ENCODE data around the gene SPOCD1.
A peak's percentile ranks its signal among the peaks of the same experiment; 100 is the strongest.

SPOCD1 gene

GRCh38 chr1:31798433-31799195 lies 17.2 kb downstream of the SPOCD1 start:
- no peaks in the 10 kb centered on the region for H3K9me3 ChIP-seq (ENCODE audit: control insufficient read depth, insufficient read depth, low read depth, low read length)
- H3K4me3 ChIP-seq (ENCODE audit: low read depth, low read length): no peak overlapping the region
- no peaks in the 10 kb centered on the region for H3K4me1 ChIP-seq (ENCODE audit: control insufficient read depth, insufficient read depth, low read length)
- H3K27ac ChIP-seq (ENCODE audit: extremely low read depth, low read depth, low read length): no peak overlapping the region
- H3K36me3 ChIP-seq (ENCODE audit: control insufficient read depth in 2 of 2, insufficient read depth in 1 of 2, low read length in 2 of 2): no peaks in the 10 kb centered on the region
- ChIA-PET CTCF (interaction anchor here (0.5 to 3.0 kb wide), 6 partner anchors 9 to 997 kb away, joined by 3 to 14 read pairs (median 3); no protein-coding TSS in a partner anchor), POLR2A (interaction anchor here (1.3 kb wide), 1 partner anchor 157 kb away, joined by 3 read pairs; no protein-coding TSS in a partner anchor)
- TF ChIP-seq TCF7L2 (IDR thresholded peaks at IDR 0.05; ENCODE audit: borderline replicate concordance, low read depth, low read length) (no peak), ZNF48 (tag by site-specific recombination; IDR thresholded peaks at IDR 0.05) (no peak), ZNF112 (tag by site-specific recombination; IDR thresholded peaks at IDR 0.05) (no peak), ZNF366 (tag by site-specific recombination; conservative IDR thresholded peaks at IDR 0.05) (0 out of 2 replicates have a peak, but pooled peaks have one; percentile 17), ZNF610 (tag by site-specific recombination; IDR thresholded peaks at IDR 0.05; ENCODE audit: borderline replicate concordance) (no peak), MEIS1 (CRISPR knock-in tag; IDR thresholded peaks at IDR 0.05; ENCODE audit: borderline replicate concordance) (no peak), ZNF776 (tag by site-specific recombination; IDR thresholded peaks at IDR 0.05; ENCODE audit: borderline replicate concordance) (no peak), SALL2 (tag by site-specific recombination; IDR thresholded peaks at IDR 0.05; ENCODE audit: borderline replicate concordance) (no peak), KLF1 (tag by site-specific recombination; IDR thresholded peaks at IDR 0.05) (no peak), ZNF391 (tag by site-specific recombination; IDR thresholded peaks at IDR 0.05; ENCODE audit: borderline replicate concordance, low read depth) (no peak), SCRT1 (tag by site-specific recombination; IDR thresholded peaks at IDR 0.05; ENCODE audit: borderline replicate concordance) (no peak), ZNF311 (tag by site-specific recombination; IDR thresholded peaks at IDR 0.05; ENCODE audit: borderline replicate concordance) (no peak), ZNF837 (tag by site-specific recombination; IDR thresholded peaks at IDR 0.05) (no peak), ZBTB49 (tag by site-specific recombination; IDR thresholded peaks at IDR 0.05; ENCODE audit: low read depth) (no peak), ZNF2 (tag by site-specific recombination; IDR thresholded peaks at IDR 0.05) (no peak), ZNF558 (tag by site-specific recombination; IDR thresholded peaks at IDR 0.05) (no peak), ZNF548 (tag by site-specific recombination; IDR thresholded peaks at IDR 0.05) (no peak), REPIN1 (tag by site-specific recombination; IDR thresholded peaks at IDR 0.05; ENCODE audit: low read depth) (no peak), ZNF571 (tag by site-specific recombination; IDR thresholded peaks at IDR 0.05) (no peak), ZNF791 (tag by site-specific recombination; IDR thresholded peaks at IDR 0.05) (no peak), ZNF221 (tag by site-specific recombination; IDR thresholded peaks at IDR 0.05; ENCODE audit: borderline replicate concordance) (no peak), ZNF324 (tag by site-specific recombination; IDR thresholded peaks at IDR 0.05) (no peak), TRIM28 (IDR thresholded peaks at IDR 0.05; ENCODE audit: borderline replicate concordance, low read length) (no peak), EGR2 (tag by site-specific recombination; IDR thresholded peaks at IDR 0.05; ENCODE audit: low read depth) (peak; percentile 85), KLF8 (tag by site-specific recombination; IDR thresholded peaks at IDR 0.05) (no peak)
- TF ChIP-seq, protein P1, sequence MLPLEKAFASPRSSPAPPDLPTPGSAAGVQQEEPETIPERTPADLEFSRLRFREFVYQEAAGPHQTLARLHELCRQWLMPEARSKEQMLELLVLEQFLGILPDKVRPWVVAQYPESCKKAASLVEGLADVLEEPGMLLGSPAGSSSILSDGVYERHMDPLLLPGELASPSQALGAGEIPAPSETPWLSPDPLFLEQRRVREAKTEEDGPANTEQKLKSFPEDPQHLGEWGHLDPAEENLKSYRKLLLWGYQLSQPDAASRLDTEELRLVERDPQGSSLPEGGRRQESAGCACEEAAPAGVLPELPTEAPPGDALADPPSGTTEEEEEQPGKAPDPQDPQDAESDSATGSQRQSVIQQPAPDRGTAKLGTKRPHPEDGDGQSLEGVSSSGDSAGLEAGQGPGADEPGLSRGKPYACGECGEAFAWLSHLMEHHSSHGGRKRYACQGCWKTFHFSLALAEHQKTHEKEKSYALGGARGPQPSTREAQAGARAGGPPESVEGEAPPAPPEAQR (tag by site-specific recombination; IDR thresholded peaks at IDR 0.05): no peak
- TF ChIP-seq, protein P2, sequence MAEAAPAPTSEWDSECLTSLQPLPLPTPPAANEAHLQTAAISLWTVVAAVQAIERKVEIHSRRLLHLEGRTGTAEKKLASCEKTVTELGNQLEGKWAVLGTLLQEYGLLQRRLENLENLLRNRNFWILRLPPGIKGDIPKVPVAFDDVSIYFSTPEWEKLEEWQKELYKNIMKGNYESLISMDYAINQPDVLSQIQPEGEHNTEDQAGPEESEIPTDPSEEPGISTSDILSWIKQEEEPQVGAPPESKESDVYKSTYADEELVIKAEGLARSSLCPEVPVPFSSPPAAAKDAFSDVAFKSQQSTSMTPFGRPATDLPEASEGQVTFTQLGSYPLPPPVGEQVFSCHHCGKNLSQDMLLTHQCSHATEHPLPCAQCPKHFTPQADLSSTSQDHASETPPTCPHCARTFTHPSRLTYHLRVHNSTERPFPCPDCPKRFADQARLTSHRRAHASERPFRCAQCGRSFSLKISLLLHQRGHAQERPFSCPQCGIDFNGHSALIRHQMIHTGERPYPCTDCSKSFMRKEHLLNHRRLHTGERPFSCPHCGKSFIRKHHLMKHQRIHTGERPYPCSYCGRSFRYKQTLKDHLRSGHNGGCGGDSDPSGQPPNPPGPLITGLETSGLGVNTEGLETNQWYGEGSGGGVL (tag by site-specific recombination; IDR thresholded peaks at IDR 0.05): peak; percentile 69
- TF ChIP-seq, protein P3, sequence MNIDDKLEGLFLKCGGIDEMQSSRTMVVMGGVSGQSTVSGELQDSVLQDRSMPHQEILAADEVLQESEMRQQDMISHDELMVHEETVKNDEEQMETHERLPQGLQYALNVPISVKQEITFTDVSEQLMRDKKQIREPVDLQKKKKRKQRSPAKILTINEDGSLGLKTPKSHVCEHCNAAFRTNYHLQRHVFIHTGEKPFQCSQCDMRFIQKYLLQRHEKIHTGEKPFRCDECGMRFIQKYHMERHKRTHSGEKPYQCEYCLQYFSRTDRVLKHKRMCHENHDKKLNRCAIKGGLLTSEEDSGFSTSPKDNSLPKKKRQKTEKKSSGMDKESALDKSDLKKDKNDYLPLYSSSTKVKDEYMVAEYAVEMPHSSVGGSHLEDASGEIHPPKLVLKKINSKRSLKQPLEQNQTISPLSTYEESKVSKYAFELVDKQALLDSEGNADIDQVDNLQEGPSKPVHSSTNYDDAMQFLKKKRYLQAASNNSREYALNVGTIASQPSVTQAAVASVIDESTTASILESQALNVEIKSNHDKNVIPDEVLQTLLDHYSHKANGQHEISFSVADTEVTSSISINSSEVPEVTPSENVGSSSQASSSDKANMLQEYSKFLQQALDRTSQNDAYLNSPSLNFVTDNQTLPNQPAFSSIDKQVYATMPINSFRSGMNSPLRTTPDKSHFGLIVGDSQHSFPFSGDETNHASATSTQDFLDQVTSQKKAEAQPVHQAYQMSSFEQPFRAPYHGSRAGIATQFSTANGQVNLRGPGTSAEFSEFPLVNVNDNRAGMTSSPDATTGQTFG (tag by site-specific recombination; IDR thresholded peaks at IDR 0.05; ENCODE audit: borderline replicate concordance): no peak
- TF ChIP-seq, protein P4, sequence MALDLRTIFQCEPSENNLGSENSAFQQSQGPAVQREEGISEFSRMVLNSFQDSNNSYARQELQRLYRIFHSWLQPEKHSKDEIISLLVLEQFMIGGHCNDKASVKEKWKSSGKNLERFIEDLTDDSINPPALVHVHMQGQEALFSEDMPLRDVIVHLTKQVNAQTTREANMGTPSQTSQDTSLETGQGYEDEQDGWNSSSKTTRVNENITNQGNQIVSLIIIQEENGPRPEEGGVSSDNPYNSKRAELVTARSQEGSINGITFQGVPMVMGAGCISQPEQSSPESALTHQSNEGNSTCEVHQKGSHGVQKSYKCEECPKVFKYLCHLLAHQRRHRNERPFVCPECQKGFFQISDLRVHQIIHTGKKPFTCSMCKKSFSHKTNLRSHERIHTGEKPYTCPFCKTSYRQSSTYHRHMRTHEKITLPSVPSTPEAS (tag by site-specific recombination; IDR thresholded peaks at IDR 0.05): no peak

Measured in HEK293 (cell line).